SK-N-SH (cell line): ENCODE measurements around the gene TM2D3. TPM values are rescaled to one million over a fixed set of nuclear protein-coding genes. Genes with fewer than 3 reads are reported as not detected.

Source experiments
- CTCF ChIA-PET: fragments of 300-600, 350-600 bp; formaldehyde crosslinking; extraction: SDS; loops from one replicate; lab custom pipeline; 2021; lab: Yijun Ruan, JAX
- POLR2A ChIA-PET: fragments of 350-600 bp; sonication (Branson Sonifier 250); formaldehyde crosslinking; extraction: SDS; loops from one replicate; lab custom pipeline; 2020; ENCODE audit warnings: antibody characterized with exemption, inconsistent platforms; lab: Yijun Ruan, JAX
- DNase-seq: peaks from one replicate; pipeline ENCODE4 v3.0.0; 2012
- H2AFZ ChIP-seq: fragments of 200-600 bp; sonication (generic); 2 replicates; pipeline ENCODE4 v1.8.1; 2016; ENCODE audit warnings: antibody characterized with exemption, mild to moderate bottlenecking, low read depth
- H3F3A ChIP-seq: fragments of 200-600 bp; sonication (generic); replicated peaks from 2 replicates; pipeline ENCODE3; 2016; ENCODE audit warnings: antibody characterized with exemption, mild to moderate bottlenecking; ENCODE audit not compliant: insufficient read depth
- H3K27ac ChIP-seq, 2 experiments: fragments of 200-500 bp in 1 of 2; fragments of 200-600 bp in 1 of 2; sonication (Bioruptor generic) in 1 of 2; sonication (generic), shearing (Covaris generic) in 1 of 2; 2 replicates each; pipeline versions ENCODE4 v1.5.1 to v1.6.1; 2014 to 2016; ENCODE audit warnings: low read depth in 2 of 2, inconsistent platforms in 1 of 2, low read length in 1 of 2, mild to moderate bottlenecking in 1 of 2, mixed read lengths in 1 of 2
- H3K27me3 ChIP-seq: fragments of 200-600 bp; sonication (generic), shearing (Covaris generic); 2 replicates; pipeline ENCODE4 v1.6.1; 2016; ENCODE audit warnings: mixed run types; ENCODE audit not compliant: insufficient read depth
- H3K36me3 ChIP-seq, 2 experiments: fragments of 200-500 bp in 1 of 2; fragments of 200-600 bp in 1 of 2; sonication (Bioruptor generic) in 1 of 2; sonication (generic) in 1 of 2; replicated peaks in 1 of 2; 2 replicates each; pipeline versions ENCODE3 to v1.5.1; 2014 to 2016; ENCODE audit warnings: low read length in 1 of 2, mild to moderate bottlenecking in 1 of 2; ENCODE audit not compliant: insufficient read depth in 2 of 2, control insufficient read depth in 1 of 2
- H3K4me1 ChIP-seq, 2 experiments: fragments of 200-500 bp in 1 of 2; fragments of 200-600 bp in 1 of 2; sonication (Bioruptor generic) in 1 of 2; sonication (generic), shearing (Covaris generic) in 1 of 2; 2 replicates each; pipeline versions ENCODE4 v1.5.1 to v1.6.1; 2014 to 2016; ENCODE audit warnings: low read depth in 1 of 2, low read length in 1 of 2, mixed run types in 1 of 2; ENCODE audit not compliant: insufficient read depth in 2 of 2, control insufficient read depth in 1 of 2
- H3K4me2 ChIP-seq: fragments of 200-600 bp; sonication (generic), shearing (Covaris generic); 2 replicates; pipeline ENCODE4 v1.6.1; 2017; ENCODE audit warnings: mixed run types
- H3K4me3 ChIP-seq, 2 experiments: fragments of 200-500 bp in 1 of 2; fragments of 200-600 bp in 1 of 2; sonication (Bioruptor generic) in 1 of 2; sonication (generic), shearing (Covaris generic) in 1 of 2; 2 replicates each; pipeline versions ENCODE4 v1.5.1 to v1.8.1; 2014 to 2016; ENCODE audit warnings: low read depth in 2 of 2, inconsistent platforms in 1 of 2, low read length in 1 of 2, mild to moderate bottlenecking in 1 of 2, mixed read lengths in 1 of 2, moderate library complexity in 1 of 2
- H3K79me2 ChIP-seq: fragments of 200-600 bp; sonication (generic); 2 replicates; pipeline ENCODE4 v1.8.1; 2017; ENCODE audit warnings: mild to moderate bottlenecking; ENCODE audit not compliant: insufficient read depth
- H3K9ac ChIP-seq: fragments of 200-600 bp; sonication (generic); 2 replicates; pipeline ENCODE4 v1.6.1; 2017; ENCODE audit warnings: mixed run types
- H3K9me2 ChIP-seq: fragments of 200-600 bp; sonication (generic); 2 replicates; pipeline ENCODE4 v1.6.1; 2017; ENCODE audit warnings: mixed run types
- H3K9me3 ChIP-seq: fragments of 200-600 bp; sonication (generic); 2 replicates; pipeline ENCODE4 v1.6.1; 2017; ENCODE audit warnings: mixed run types, mild to moderate bottlenecking, moderate library complexity
- H4K20me1 ChIP-seq: fragments of 200-600 bp; sonication (generic); 2 replicates; pipeline ENCODE4 v1.6.1; 2017; ENCODE audit warnings: mild to moderate bottlenecking, mixed run types; ENCODE audit not compliant: insufficient read depth
- CHD2 ChIP-seq: fragments of 150-350 bp; IDR thresholded peaks from 2 replicates; pipeline ENCODE4 v1.6.1; 2018; ENCODE audit warnings: low read length; ENCODE audit not compliant: partially characterized antibody
- EP300 ChIP-seq, 2 experiments: IDR thresholded peaks; 2 replicates each; pipeline versions ENCODE4 v1.4.0 to v1.6.1; 2012; ENCODE audit warnings: borderline replicate concordance in 1 of 2, low read depth in 1 of 2, low read length in 1 of 2
- EZH2phosphoT487 ChIP-seq: fragments of 200-600 bp; sonication (generic); IDR thresholded peaks from 2 replicates; pipeline ENCODE4 v1.6.1; 2017; ENCODE audit warnings: low read depth, mixed run types, mild to moderate bottlenecking, antibody characterized with exemption, moderate library complexity, borderline replicate concordance
- FOXJ3 ChIP-seq: sonication (generic); formaldehyde crosslinking; IDR thresholded peaks from 2 replicates; pipeline ENCODE4 v1.5.1; 2020; ENCODE audit warnings: mild to moderate bottlenecking, missing genetic modification reagents
- GABPA ChIP-seq: IDR thresholded peaks from 2 replicates; pipeline ENCODE4 v1.4.0; 2012; ENCODE audit warnings: low read depth, mild to moderate bottlenecking
- GATA2 ChIP-seq: sonication (generic); formaldehyde crosslinking; IDR thresholded peaks from 2 replicates; pipeline ENCODE4 v1.5.0; 2020; ENCODE audit warnings: mild to moderate bottlenecking, missing genetic modification reagents
- JUND ChIP-seq: IDR thresholded peaks from 2 replicates; pipeline ENCODE4 v1.4.0; 2012
- MEF2A ChIP-seq: IDR thresholded peaks from 2 replicates; pipeline ENCODE4 v1.4.0; 2012; ENCODE audit warnings: low read depth, borderline replicate concordance
- MXI1 ChIP-seq: IDR thresholded peaks from 2 replicates; pipeline ENCODE4 v1.6.1; 2012; ENCODE audit warnings: mild to moderate bottlenecking, low read depth, low read length, improper control_type of control experiment
- NRF1 ChIP-seq: IDR thresholded peaks from 2 replicates; pipeline ENCODE4 v1.6.1; 2012; ENCODE audit warnings: low read depth, mild to moderate bottlenecking, low read length
- RAD21 ChIP-seq: IDR thresholded peaks from 2 replicates; pipeline ENCODE4 v1.6.1; 2012; ENCODE audit warnings: mild to moderate bottlenecking, low read length
- RFX5 ChIP-seq: IDR thresholded peaks from 2 replicates; pipeline ENCODE4 v1.6.1; 2012; ENCODE audit warnings: mild to moderate bottlenecking, improper control_type of control experiment, low read length
- RXRA ChIP-seq: IDR thresholded peaks from 2 replicates; pipeline ENCODE4 v1.4.0; 2012; ENCODE audit warnings: low read depth, mild to moderate bottlenecking, borderline replicate concordance
- SMC3 ChIP-seq: IDR thresholded peaks from 2 replicates; pipeline ENCODE4 v1.6.1; 2012; ENCODE audit warnings: low read depth, low read length, improper control_type of control experiment
- TCF12 ChIP-seq: IDR thresholded peaks from 2 replicates; pipeline ENCODE4 v1.4.0; 2012
- USF2 ChIP-seq: fragments of 150-350 bp; IDR thresholded peaks from 2 replicates; pipeline ENCODE4 v1.6.1; 2017; ENCODE audit warnings: antibody characterized with exemption, low read length, low read depth, borderline replicate concordance
- YY1 ChIP-seq: IDR thresholded peaks from 2 replicates; pipeline ENCODE4 v1.4.0; 2012; ENCODE audit warnings: low read depth, mild to moderate bottlenecking
- WGBS: methylation state at CpG from one replicate; pipeline ENCODE4 v1.1.6; 2017; ENCODE audit warnings: low lambda C conversion rate; 5-methylcytosine and 5-hydroxymethylcytosine counted together
- polyA plus RNA-seq, 3 experiments: library from polyadenylated mRNA; depleted of rRNA; stranded (reverse); fragments of >200 nt; gene quantifications; 2 replicates each; pipeline ENCODE4 v1.2.3, GENCODE V29; 2012
- TF ChIP-seq, protein P1 (sequence below): fragments of 150-350 bp; IDR thresholded peaks from 2 replicates; pipeline ENCODE4 v1.6.1; 2016; ENCODE audit warnings: mild to moderate bottlenecking, low read depth, low read length
- TF ChIP-seq, protein P2 (sequence below): IDR thresholded peaks from 2 replicates; pipeline ENCODE4 v1.4.0; 2012; ENCODE audit warnings: low read depth, borderline replicate concordance
- TF ChIP-seq, protein P3 (sequence below): IDR thresholded peaks from 2 replicates; pipeline ENCODE4; 2012

Gene TM2D3
- polyA plus RNA-seq, 1 of the 3 experiments (the other 2 are of a cell fraction) = 73.3 TPM

DNA sequence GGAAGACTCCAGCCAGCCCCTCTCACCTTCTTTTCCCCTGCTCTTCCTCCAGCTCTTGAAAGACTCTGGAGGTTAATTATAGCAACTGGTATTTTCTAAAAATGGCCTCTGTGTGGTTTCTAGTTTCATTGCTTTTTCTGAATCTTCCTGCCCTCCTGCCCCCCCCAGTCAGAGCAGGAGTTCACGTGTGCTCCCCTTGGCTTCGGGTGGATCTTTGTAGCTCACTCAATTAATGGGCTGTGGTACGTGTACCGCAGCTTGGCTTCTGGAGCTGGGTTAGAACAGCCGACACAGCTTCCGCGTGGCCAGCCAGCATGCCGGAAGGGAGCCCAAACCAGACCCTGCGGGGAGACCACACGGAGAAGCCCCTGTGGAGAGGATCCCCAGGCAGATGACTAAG is 31.5 kb downstream of the TM2D3 start:
- Histone ChIP-seq H3K36me3 (no peaks in the 10 kb centered on the region), H3K4me2 (no peak overlapping the region), H3K9me3 (peaks cover 5% of the 10 kb centered on the region), H3K4me1 (peaks cover 0 to 38% of the 10 kb centered on the region in 2 experiments; a peak in 1 of 4 replicates), H3F3A (no peaks in the 10 kb centered on the region), H3K27ac (no peak overlapping the region; a peak in 1 of 4 replicates), H3K9me2 (no peaks in the 10 kb centered on the region), H4K20me1 (no peaks in the 10 kb centered on the region), H3K79me2 (no peaks in the 10 kb centered on the region), H2AFZ (no peak overlapping the region), H3K4me3 (no peak overlapping the region), H3K9ac (no peak overlapping the region), H3K27me3 (no peaks in the 10 kb centered on the region)
- no peak for DNase-seq
- 95% methylated on average over 6 of the region's 10 CpGs for WGBS
- ChIA-PET POLR2A (no interaction called here), CTCF (interaction anchor here (3.0 kb wide), 1 partner anchor 21 kb away, joined by 18 read pairs; no protein-coding TSS in a partner anchor)
- TF ChIP-seq TCF12 = no peak
- no peak for TF ChIP-seq SMC3
- no peak for TF ChIP-seq EZH2phosphoT487
- no peak for TF ChIP-seq GATA2 (CRISPR knock-in tag)
- no peak for TF ChIP-seq RAD21
- TF ChIP-seq YY1 = no peak

DNA sequence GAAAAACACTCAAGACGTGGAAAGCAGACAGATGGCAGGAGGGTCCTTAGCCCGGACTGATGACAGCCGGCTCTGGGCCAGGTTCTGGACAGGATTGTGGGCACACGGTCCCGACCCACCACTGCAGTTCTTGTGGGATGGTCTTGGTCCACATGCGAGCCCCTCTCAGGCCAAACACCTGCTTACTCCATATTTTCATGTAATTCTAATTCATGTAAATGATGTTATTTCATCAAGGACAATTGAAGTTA is 32.6 kb downstream of the TM2D3 start:
- TF ChIP-seq, protein P1, sequence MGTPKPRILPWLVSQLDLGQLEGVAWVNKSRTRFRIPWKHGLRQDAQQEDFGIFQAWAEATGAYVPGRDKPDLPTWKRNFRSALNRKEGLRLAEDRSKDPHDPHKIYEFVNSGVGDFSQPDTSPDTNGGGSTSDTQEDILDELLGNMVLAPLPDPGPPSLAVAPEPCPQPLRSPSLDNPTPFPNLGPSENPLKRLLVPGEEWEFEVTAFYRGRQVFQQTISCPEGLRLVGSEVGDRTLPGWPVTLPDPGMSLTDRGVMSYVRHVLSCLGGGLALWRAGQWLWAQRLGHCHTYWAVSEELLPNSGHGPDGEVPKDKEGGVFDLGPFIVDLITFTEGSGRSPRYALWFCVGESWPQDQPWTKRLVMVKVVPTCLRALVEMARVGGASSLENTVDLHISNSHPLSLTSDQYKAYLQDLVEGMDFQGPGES = no peak
- no peak for TF ChIP-seq MXI1
- no peak for TF ChIP-seq NRF1
- TF ChIP-seq, protein P2, sequence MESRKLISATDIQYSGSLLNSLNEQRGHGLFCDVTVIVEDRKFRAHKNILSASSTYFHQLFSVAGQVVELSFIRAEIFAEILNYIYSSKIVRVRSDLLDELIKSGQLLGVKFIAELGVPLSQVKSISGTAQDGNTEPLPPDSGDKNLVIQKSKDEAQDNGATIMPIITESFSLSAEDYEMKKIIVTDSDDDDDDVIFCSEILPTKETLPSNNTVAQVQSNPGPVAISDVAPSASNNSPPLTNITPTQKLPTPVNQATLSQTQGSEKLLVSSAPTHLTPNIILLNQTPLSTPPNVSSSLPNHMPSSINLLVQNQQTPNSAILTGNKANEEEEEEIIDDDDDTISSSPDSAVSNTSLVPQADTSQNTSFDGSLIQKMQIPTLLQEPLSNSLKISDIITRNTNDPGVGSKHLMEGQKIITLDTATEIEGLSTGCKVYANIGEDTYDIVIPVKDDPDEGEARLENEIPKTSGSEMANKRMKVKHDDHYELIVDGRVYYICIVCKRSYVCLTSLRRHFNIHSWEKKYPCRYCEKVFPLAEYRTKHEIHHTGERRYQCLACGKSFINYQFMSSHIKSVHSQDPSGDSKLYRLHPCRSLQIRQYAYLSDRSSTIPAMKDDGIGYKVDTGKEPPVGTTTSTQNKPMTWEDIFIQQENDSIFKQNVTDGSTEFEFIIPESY = no peak
- TF ChIP-seq CHD2 = no peak
- no peak for TF ChIP-seq RXRA
- no peak for TF ChIP-seq FOXJ3
- TF ChIP-seq TCF12 = no peak
- no peak for TF ChIP-seq EP300 (IDR thresholded peaks at IDR 0.05; ENCODE audit: borderline replicate concordance in 1 of 2, low read depth in 1 of 2, low read length in 1 of 2)
- TF ChIP-seq JUND = no peak
- TF ChIP-seq RFX5 = no peak
- no peak for TF ChIP-seq GABPA
- TF ChIP-seq, protein P3, sequence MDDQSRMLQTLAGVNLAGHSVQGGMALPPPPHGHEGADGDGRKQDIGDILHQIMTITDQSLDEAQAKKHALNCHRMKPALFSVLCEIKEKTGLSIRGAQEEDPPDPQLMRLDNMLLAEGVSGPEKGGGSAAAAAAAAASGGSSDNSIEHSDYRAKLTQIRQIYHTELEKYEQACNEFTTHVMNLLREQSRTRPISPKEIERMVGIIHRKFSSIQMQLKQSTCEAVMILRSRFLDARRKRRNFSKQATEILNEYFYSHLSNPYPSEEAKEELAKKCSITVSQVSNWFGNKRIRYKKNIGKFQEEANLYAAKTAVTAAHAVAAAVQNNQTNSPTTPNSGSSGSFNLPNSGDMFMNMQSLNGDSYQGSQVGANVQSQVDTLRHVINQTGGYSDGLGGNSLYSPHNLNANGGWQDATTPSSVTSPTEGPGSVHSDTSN = no peak
- no peak for TF ChIP-seq USF2
- TF ChIP-seq SMC3 = no peak
- TF ChIP-seq MEF2A = no peak
- Histone ChIP-seq H3K79me2 (no peaks in the 10 kb centered on the region), H3K4me1 (peaks cover 0 to 49% of the 10 kb centered on the region in 2 experiments; a peak in 1 of 4 replicates), H3K27me3 (no peaks in the 10 kb centered on the region), H3F3A (no peaks in the 10 kb centered on the region), H3K9me2 (no peaks in the 10 kb centered on the region), H3K4me3 (no peak overlapping the region), H3K9me3 (peaks cover 5% of the 10 kb centered on the region), H2AFZ (no peak overlapping the region), H3K9ac (no peak overlapping the region), H3K4me2 (no peak overlapping the region), H3K36me3 (no peaks in the 10 kb centered on the region), H4K20me1 (no peaks in the 10 kb centered on the region), H3K27ac (no peak overlapping the region; a peak in 1 of 4 replicates)
- ChIA-PET POLR2A (no interaction called here), CTCF (interaction anchor here (1.6 kb wide), 1 partner anchor 331 kb away, joined by 3 read pairs; no protein-coding TSS in a partner anchor)
- 96% methylated on average over 5 of the region's 6 CpGs for whole genome bisulfite sequencing
- no peak for DNase-seq
